Activated gamma-delta T cell treated with Interleukin-2 at 50 U/mL for 16 hours (primary cell): ENCODE results near the gene RLN1.
"Not testable (repeated sequence)": the region's sequence is repeated elsewhere in the genome, so short reads cannot be mapped to it uniquely, and the experiment has no call there.

ENCODE experiments used
- DNase-seq: peaks from one replicate; pipeline ENCODE4 v3.0.0-alpha.2; 2020

Gene RLN1

GRCh38 chr9:5338992-5339981 is at the start of gene RLN1:
Gene RLN1, minus strand, starts transcription at chr9:5339876. Its CDS starts 130 bp downstream, at chr9:5339746.
- not testable (repeated sequence) for DNase-seq

DNA sequence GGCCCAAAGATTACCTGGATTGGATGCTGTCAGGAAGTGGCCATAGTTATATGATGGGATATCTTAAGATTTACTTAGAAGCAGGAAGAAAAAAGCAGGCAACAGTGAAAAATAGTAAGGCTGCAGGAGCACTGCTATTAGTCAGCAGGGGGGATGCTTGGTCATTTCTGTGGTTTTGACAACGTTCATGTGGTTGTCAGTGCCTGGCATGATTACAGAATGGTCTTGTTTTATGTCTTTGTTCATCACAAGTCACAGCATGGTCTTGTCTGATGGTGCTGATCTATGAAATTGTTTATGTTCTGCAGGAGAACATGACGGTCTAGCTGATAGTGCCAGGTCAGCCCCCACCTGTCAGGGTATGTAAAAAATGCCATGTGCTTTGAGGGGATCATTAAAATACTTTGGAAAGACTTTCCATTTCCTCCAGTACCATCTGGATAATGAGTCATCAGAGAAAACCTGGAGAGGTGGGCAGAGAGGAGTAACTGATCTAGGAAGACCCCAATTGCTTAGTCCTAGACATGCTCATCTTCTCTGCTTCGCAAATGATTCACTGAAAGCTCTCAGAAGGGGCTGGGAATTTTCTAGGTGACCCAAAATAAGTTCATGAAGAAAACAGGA is 49.5 kb upstream of the RLN1 start:
- no peak for DNase-seq

GRCh38 chr9:5388026-5388819 is 48.5 kb upstream of the RLN1 start:
- DNase-seq = no peak

- DNase-seq = no peak
Observed at GRCh38 chr9:5384436-5384835, 44.8 kb upstream of the RLN1 start.

- no peak for DNase-seq
Observed at GRCh38 chr9:5382479-5382878, 42.8 kb upstream of the RLN1 start.

- no peak for DNase-seq
Observed at GRCh38 chr9:5375790-5376477, 36.3 kb upstream of the RLN1 start.

DNA sequence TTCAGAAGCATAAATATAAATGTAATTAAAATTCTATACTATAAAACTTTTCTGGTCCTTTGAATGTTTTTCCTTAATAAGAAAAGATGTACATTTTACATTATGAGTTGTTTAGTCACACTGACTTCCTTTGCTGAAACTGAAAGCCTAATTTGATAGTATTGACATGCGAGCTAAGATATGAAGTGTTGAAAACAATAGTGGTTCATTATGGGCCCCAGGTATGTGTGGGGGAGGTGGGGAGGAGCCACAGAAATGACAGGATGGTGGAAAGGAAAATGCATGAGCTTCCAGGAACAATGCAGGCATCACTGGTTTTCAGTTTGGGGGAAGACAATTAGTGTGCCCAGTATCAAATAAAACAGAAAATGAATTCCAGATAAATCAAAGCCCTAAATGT is 35.4 kb upstream of the RLN1 start:
- DNase-seq = no peak

DNA sequence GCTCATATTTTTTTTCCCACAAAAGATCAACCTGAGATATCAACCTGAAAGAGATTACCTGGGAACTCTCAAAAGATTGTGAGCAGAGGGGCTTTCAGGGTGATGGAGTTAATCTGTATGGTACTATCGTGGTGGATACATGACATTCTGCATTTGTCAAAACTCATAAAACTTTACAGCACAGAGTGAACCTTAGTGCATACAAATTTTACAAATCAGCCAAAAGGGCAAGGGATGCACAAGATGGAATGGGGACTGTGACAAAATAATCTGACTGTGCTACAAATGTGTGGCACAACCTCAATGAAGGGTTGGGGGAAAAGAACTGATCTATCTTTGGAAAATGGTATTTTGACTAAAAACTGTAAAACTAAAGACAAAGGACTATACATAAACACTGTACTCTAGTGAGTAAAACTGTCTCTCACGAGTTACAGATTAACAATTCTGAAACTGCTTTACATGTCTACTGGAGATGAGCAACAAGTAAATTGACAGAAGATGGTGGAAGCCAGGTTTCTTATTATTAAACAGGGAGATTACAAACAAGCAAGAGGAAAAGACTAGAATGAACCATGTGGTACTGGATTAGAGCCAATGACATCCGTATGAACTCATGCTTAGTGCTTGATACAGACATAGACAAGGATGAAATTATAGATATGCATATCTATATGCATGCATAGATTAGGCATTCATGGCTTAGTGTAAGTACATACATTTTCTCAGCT is 24.8 kb upstream of the RLN1 start:
- no peak for DNase-seq

DNA sequence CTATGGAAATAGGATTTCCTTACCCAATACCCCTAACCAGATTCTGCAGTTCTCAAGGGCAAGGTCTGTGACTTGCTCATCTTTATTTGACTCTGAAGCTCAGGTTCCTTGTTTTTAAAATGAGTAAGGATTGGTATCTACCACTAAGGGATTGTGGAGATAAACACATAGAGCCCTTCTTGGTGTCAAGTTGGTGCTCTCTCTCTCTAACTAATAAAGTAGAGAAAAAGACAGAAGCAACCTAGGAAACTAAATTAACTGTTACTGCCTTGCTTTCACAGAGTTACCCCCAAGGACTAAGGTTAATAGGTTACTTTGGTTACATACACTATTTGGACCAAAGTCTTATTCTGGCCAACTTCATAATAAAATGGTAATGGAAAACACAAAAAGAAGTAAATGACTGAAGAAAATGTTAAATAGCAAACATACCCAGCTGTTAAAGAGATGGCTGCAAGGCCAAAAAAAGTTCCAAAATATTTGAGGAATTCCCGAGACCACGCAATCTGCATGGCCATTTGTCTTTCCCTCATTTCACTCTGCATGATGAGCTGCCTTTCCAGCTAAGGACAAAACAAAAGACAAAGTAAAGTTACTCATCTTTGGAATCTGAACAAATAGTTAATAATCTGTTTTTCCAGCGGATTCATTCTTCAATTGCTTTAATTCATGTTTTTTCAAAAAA is 21.8 kb upstream of the RLN1 start:
- DNase-seq = no peak

DNA sequence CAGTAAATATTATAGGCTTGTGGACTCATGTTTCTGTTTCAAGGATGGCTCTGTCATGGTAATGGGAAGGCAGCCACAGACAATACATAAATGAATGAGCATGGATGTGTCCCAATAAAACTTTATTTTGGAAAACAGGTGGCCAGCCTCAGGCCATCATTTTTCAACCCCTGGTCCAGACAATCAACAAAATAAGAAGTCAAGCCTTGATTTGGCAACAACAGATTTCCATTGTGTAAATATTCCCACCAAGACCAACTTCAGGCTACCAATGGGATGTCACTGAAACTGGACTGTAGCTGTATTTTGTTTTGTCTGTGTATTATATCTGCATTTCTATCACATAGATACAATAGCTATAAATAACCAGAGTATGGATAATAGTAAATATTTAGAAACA is 20.7 kb upstream of the RLN1 start:
- DNase-seq = no peak

DNA sequence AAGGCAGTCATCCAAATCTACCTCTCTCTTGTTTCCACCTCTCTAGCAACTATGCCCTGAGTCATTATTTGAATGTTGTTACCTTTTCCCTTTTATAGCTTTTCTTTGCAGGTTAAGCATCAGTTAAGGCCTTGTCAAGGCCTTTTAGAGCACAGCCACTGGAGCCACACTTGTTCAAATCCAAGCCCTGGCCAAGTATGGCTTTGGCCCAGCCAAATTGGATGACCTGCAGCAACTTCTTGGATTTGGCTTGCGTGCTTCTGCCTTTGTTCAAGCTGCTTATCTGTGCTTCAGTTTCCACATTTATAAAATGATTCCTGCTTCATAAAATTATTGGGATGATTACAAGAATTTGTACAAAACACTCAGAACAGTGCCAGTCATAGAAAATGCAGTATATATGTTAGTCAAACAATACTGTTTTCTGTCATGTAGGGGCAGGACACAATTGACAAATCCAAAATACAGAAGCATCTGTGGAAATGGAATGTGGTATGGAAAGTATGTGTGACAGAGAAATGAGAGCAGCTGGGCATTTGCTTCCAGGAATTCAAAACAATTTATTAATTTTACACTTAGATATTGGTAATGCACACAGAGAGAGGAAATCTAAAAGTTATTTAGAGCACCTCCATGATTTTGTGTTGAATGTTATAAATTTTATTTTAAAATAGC is 17.9 kb upstream of the RLN1 start:
- DNase-seq = no peak

DNA sequence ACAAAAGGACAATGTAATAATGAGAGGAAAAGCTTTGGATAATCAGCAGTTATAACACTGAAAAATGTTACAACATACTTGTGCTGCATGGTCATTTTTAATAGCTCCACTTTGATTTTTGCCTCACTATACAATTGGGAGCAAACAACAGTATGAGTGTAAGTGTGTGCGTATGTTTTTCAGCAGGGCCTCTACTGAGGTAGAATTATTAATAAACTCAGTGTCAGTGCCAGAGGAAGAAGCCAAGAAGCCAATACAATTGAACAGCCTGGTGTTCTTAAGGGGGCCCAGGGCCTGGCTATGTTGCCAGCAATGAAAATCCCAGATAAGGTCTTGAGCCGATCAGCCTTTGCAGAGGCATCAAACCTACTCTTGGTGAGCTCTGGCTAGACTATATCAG is 16.1 kb upstream of the RLN1 start:
- no peak for DNase-seq

- no peak for DNase-seq
Observed at GRCh38 chr9:5355226-5355625, 15.6 kb upstream of the RLN1 start.

- DNase-seq = no peak
Observed at GRCh38 chr9:5354184-5354583, 14.5 kb upstream of the RLN1 start.

DNA sequence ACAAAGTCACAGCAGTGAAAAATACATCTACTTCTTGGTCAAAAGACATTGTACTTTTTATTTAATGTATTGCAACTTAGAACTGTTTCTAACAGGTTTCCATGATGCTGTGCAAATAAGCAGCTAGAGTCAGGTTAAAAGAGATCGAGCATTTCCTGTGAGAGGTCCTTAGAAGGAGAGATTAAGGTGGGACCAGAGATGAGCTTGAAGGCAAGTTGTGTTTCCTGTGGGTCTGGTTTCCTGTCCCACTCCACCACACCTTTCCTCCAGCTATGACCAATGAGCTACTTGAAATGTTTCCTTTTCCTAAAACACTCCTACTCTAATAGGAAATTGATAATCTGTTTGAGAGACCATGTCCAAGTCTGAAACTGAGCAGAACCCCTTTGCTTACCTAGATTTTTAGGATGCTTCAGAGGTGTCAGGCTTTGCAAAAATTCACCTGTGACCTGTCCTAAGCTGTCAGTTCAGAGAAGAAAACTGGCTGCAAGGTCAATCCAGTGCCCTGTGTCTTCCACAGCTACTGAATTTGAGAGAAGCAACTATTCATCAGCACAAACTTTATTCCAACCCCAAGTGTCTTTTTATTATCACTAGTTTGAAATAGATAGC is 13.1 kb upstream of the RLN1 start:
- DNase-seq = peak; percentile 10

GRCh38 chr9:5336688-5337087 is 3.0 kb downstream of the RLN1 start:
- DNase-seq = peak; percentile 14

- DNase-seq = not testable (repeated sequence)
Observed at GRCh38 chr9:5331276-5331675, 8.4 kb downstream of the RLN1 start.

DNA sequence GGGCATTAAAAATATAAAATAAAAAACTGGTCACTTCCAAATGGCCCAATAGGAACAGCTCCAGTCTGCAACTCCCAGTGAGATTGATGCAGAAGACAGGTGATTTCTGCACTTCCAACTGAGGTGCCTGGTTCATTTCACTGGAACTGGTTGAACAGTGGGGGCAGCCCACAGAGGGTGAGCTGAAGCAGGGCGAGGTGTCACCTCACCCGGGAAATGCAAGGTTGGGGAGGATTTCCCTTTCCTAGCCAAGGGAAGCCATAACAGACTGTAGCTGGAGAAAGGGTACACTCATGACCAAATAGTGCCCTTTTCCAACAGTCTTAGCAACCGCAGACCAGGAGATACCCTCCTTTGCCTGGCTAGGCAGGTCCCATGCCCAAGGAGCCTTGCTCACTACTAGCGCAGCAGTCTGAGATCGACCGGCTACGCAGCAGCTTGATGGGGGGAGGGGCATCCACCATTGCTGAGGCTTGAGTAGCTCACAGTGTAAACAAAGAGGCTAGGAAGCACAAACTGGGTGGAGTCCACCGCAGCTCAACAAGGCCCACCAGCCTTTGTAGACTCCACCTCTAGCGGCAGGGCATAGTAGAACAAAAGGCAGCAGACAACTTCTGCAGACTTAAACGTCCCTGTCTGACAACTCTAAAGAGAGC is 12.7 kb downstream of the RLN1 start:
- peak; percentile 61 for DNase-seq

GRCh38 chr9:5326187-5326586 is 13.5 kb downstream of the RLN1 start:
- no peak for DNase-seq

DNA sequence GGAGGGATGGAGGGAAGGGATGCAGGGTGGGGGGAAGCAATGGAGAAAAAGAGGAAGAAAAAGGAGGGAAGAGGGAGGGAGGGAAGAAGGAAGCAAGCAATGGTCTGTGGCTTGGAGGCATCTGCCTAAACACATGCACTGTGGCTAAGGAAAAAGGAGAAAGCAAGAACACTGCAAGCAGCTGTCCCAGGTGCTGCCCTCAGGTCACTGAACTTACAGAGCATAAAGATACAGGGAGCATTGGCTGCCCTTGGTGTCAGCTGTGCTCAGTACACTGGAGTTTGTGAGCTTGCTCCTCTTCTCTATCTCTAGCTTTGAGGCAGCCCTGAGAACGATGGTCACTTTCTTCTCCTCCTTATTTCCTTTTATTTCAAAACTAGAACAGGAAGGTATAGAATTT is 18.1 kb downstream of the RLN1 start:
- not testable (repeated sequence) for DNase-seq
